D721Med (cell line): ENCODE results near the gene PMS1.

ENCODE experiments used
- DNase-seq: peaks from one replicate; pipeline ENCODE4 v3.0.0; 2011; ENCODE audit warnings: low spot score; ENCODE audit not compliant: insufficient read length
- FAIRE-seq: peaks from 2 replicates; lab custom pipeline; 2011; peaks lifted over from hg19 to GRCh38; lab: Jason Lieb, UNC
- CTCF ChIP-seq: IDR thresholded peaks from 2 replicates; pipeline ENCODE4 v1.5.1; 2012; ENCODE audit warnings: mild to moderate bottlenecking, control low read depth; ENCODE audit not compliant: insufficient read depth; ENCODE audit errors: missing control alignments

The PMS1 gene

GRCh38 chr2:189818249-189819038, 34.2 kb downstream of the PMS1 start:
- no peak for DNase-seq
- no peak for TF ChIP-seq CTCF
- FAIRE-seq = no peak

- DNase-seq (no peak), FAIRE-seq (no peak)
- TF ChIP-seq CTCF = no peak
These were observed 35.1 kb downstream of the PMS1 start for GRCh38 chr2:189819297-189819704.

GRCh38 chr2:189821953-189822748, 37.9 kb downstream of the PMS1 start:
- DNase-seq (no peak), FAIRE-seq (no peak)
- TF ChIP-seq CTCF = no peak

GRCh38 chr2:189824694-189825396, 40.6 kb downstream of the PMS1 start:
- FAIRE-seq = peak; percentile 81
- no peak for TF ChIP-seq CTCF
- DNase-seq = no peak

GRCh38 chr2:189826039-189826438, 41.8 kb downstream of the PMS1 start:
- DNase-seq (no peak), FAIRE-seq (no peak)
- TF ChIP-seq CTCF = no peak

GRCh38 chr2:189829102-189829833, 45.0 kb downstream of the PMS1 start:
- DNase-seq (no peak), FAIRE-seq (no peak)
- TF ChIP-seq CTCF = no peak
